ENCODE results near the gene MASP2.
"Not testable (repeated sequence)": the region's sequence is repeated elsewhere in the genome, so short reads cannot be mapped to it uniquely, and the experiment has no call there.

The MASP2 gene

DNA sequence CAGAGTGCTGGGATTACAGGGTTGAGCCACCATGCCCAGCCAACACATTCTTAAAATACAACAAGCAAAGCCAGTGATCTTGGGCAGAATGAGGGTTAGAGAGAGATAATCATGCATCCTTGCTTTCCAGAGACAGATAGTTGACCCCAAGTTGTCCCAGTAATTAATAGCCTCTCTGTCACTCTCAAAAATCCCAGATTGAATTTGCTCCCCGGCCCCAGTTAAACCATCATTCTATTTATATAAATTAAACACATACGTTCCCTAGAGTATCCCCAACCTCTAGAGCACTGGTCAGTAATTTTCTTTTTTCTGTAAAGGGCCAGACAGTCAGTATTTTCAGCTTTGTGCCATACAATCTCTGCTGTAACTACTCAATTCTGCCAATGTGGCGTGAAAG, 50.9 kb downstream of the MASP2 start:
- DNase-seq (ENCODE audit: low read depth, low spot score): no peak
- no peak overlapping the region for H3K27ac ChIP-seq

DNA sequence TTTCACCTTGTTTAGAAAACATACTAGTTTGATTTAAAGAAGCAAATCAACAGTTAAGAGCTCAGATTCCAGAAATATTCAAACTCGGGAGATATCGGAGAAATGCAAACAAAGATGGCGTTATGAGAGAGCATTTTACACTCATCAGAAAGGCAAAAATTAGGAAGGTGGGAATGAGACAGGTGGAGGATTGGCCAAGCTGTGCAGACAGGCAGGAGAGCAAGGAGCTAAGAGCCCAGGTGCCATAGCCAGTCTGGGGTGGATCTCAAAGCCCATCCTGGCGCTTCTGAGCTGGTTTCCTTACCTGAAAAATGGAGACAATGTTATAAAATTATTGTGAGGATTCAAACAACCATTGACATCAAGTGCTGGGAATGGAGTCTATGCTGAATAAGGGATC, 54.2 kb downstream of the MASP2 start:
- H3K27ac ChIP-seq: no peak overlapping the region
- no peak for DNase-seq (ENCODE audit: low read depth, low spot score)

DNA sequence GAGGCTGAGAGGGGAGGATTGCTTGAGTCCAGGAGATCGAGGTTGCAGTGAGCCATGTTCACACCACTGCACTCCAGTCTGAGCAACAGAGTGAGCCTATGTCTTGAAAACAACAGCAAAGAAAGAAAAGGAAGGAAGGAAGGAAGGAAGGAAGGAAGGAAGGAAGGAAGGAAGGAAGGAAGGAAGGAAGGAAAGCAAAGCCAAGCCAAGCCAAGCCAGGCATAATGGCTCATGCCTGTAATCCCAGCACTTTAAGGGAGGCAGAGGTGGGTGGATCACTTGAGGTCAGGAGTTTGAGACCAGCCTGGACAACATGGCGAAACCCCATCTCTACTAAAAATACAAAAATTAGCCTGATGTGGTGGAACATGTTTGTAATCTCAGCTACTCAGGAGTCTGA, 55.0 kb downstream of the MASP2 start:
- H3K27ac ChIP-seq; DNase-seq (ENCODE audit: low read depth, low spot score): not testable (repeated sequence)

DNA sequence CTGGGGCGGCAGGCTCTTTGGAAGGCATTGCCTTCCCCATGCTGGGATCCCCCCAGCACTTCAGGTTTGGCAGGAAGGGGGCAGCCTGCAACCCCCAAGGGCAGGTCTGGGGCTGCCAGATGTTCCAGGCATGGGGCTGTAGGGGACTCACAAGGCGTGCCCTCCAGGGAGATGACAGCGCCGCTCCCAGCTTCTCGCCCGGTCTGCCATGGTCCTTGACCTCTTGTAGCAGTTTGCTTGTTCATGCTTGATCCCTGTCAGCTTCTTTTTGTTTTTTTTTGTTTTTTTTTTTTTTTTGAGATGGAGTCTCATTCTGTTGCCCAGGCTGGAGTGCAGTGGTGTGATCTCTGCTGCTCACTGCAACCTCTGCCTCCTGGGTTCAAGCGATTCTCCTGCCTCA, 56.2 kb downstream of the MASP2 start:
- H3K27ac ChIP-seq: no peak overlapping the region
- no peak for DNase-seq (ENCODE audit: low read depth, low spot score)

DNA sequence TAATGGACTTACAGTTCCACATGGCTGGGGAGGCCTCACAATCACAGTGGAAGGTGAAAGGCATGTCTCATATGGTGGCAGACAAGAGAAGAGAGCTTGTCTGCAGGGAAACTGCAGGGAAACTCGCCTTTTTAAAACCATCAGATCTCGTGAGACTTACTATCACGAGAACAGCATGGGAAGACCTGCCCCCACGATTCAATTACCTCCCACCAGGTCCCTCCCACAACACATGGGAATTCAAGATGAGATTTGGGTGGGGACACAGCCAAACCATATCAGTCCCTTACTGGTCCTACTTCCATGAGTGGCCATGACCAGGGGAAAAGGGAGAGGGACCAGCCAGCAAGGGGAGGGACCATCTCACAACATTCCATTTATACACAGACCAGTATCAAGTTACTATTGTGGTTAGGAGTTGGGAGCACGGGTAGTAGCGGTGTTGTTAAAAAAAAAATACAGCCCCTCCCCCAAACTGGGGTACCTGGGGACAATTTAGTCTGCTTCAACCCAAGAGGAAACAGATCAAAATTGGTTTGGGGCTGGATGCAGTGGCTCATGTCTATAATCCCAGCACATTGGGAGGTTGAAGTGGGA, 57.0 kb downstream of the MASP2 start:
- not testable (repeated sequence) for H3K27ac ChIP-seq; DNase-seq (ENCODE audit: low read depth, low spot score)

DNA sequence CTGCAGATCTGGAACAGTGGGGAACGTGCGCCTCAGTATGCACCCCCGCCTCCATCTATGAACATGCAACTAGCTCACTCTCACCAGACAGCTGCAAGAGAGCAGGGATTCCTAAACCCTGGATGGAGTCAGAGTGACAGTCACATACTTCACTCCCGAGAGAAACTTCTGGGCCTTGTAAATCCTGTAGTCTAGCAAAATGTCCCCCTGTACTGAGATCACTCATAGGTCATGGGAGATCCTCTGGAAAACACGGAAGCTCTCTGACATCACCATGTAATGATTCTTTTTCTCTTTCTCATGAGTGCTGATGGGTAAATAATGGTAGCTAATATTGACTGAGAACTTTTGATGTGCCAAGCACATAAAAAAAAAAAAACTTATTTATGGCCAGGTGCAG, 57.9 kb downstream of the MASP2 start:
- H3K27ac ChIP-seq: no peak overlapping the region
- DNase-seq (ENCODE audit: low read depth, low spot score): no peak

DNA sequence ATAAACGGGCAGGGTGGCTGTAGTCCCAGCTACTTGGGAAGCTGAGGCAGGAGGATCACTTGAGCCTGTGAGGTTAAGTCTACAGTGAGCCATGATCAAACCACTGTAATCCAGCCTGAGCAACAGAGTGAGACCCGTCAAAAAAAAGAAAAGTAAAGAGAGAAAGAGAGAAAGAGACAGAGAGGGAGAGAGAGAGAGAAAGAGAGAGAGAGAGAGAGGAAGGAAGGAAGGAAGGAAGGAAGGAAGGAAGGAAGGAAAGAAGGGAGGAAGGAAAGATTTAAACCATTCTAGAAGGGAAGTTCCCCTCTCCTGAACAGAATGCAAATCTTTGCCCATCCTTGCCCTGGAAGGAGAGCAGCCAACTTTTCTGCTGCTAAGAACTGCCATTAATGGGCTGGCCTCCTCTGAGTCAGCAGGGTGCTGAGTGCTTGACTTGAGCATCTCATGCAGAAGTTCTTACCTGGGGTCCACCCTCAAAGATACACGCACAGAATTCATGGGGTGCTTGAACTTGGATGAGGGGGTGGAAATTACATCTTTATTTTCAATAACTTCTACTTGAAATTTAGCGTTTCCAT, 59.1 kb downstream of the MASP2 start:
- no peak for DNase-seq (ENCODE audit: low read depth, low spot score)
- no peak overlapping the region for H3K27ac ChIP-seq

DNA sequence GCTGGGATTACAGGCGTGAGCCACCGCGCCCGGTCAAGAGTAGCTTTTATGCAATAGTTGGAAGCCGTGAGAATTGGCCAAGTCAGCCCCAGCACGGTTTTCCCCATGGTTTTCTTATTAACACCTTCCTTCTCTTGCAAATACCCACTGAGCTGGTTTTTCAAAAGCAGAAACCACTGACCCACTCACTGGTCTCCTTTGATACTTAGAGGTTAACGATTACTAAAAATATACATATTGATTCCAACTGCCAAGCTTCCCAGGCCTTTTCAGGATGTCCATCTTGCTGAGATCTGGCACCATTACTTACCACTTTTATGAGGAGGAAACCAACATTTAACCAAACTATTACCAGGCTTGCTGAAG, 60.5 kb downstream of the MASP2 start:
- no peak for DNase-seq (ENCODE audit: low read depth, low spot score)

DNA sequence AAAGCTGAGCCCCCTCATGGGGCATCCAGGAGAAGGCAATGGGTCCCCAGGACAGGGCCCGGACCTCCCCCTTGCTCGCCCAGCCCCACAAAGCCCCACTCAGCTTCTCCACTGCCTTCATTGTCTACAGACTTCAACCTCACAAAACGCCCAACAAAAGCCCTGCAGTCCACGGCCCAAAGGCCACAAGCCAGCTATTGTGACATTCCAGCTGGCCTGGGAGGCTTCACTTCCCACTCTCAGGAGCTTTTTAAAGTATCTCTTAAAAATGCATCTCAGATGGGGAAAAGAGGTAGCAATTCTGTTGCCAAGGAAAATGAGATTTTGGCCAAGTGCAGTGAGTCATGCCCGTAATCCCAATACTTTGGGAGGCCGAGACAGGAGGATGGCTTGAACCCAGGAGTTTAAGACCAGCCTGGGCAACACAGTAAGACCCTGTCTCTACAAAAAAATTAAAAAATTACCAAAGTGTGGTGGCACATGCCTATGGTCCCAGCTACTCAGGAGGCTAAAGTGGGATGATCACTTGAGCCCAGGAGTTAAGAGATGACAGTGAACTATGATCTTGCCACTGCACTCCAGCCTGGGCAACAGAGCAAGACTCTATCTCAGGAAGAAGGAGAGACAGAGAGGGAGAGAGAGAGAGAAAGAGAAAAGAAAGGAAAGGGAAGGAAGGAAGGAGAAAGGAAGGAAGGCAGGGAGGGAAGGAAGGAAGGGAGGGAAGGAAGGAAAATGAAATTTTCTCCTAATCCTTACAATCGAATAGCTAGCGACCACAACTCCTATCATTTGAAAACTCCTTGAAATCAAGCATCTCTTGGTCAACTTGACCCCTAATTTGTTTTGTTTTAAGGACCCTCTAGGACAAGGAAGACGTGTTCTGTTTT, 66.0 kb downstream of the MASP2 start:
- DNase-seq (ENCODE audit: low read depth, low spot score): no peak
- H3K27ac ChIP-seq: no peak overlapping the region

More for the DNA sequence above, 60.5 kb downstream of the MASP2 start:
- H3K27ac ChIP-seq: no peak overlapping the region

DNA sequence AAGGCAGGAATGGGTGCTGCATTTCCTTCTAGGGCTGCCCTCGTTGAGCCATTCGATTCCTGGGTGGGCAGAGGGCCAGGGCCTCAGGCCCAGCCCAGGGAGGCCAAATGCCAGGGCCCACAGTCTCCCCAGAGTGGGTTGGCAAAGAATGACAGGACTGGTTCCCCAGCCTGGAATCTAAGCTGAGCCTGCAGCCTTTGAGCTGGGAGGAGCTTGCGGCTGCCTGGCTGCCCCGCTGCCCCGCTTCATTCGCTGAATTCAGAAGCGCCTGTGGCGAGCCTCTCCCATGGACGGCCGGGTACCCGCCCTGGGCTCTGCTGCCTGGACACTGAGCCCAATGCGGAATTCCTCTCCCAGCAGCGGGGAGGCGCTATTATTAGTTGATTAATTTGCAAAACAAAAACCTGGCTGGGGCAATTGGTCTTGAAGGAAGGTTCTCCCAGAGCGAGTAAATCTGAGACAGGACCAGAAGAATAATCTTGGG, 66.9 kb downstream of the MASP2 start:
- peak; percentile 24 for DNase-seq (ENCODE audit: low read depth, low spot score)
- H3K27ac ChIP-seq: no peak overlapping the region

DNA sequence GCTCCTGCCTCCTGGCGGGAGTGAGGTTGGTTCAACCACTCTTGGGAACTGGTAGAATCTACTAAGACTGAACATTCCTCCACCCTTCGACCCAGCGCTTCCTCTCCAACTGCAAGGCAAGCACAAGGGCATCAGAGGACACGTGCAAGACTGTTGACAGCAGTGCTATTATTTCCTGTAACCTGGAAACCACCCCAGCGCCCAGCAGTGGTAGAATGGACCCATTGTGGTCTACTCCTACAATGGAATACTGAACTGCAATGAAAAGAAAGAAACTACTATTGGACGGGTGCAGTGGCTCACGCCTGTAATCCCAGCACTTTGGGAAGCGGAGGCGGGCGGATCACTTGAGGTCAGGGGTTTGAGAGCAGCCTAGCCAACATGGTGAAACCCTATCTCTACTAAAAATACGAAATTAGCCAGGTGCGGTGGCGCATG, 67.5 kb downstream of the MASP2 start:
- H3K27ac ChIP-seq: no peak overlapping the region
- DNase-seq (ENCODE audit: low read depth, low spot score): no peak

DNA sequence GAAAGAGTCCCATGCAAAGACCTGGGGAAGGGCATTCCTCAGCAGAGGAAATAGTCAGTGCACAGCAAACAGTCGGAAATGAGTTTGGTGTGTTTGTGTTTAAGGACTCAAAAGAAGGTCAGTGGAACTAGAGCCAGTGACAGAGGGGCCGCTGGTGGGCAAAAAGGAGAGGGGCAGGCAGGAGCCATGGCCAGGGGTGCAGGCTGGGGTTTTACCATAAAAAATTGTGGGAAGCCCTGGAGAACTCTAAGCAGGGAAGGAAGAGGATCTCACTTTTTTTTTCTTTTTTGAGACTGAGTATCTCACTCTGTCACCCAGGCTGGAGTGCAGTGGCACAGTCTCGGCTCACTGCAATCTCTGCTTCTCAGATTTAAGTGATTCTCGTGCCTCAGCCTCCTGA, 68.3 kb downstream of the MASP2 start:
- DNase-seq (ENCODE audit: low read depth, low spot score): no peak
- H3K27ac ChIP-seq: no peak overlapping the region

Measured in epithelial cell of prostate (primary cell).